ENCODE results near the gene GOSR2. TPM values are rescaled to one million over a fixed set of nuclear protein-coding genes. Genes with fewer than 3 reads are reported as not detected.
A peak's percentile ranks its signal among the peaks of the same experiment; 100 is the strongest.
"Not testable (repeated sequence)": the region's sequence is repeated elsewhere in the genome, so short reads cannot be mapped to it uniquely, and the experiment has no call there.

GOSR2 gene
- total RNA-seq, 1 donor from 2014 or later: 39.6 TPM

DNA sequence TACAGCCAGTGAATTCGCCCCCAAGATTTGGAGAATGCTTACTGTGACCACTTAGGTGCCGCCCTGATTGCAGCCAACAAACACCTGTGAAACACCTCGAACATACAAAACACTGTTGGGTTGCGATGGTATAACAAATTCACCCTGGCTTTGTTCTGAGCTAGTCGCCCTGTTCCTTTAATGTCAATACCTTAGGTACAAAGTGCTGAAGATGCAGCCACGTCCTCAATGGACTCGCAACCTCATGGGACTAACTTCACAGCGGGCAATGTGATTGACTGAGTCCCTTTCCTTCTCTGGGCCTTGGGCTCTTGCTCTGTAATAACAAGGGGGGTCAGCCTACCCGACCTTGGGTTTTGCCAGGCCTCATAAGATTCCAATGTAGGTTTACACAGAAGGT lies 28.9 kb upstream of the GOSR2 start:
- no peak for DNase-seq

DNA sequence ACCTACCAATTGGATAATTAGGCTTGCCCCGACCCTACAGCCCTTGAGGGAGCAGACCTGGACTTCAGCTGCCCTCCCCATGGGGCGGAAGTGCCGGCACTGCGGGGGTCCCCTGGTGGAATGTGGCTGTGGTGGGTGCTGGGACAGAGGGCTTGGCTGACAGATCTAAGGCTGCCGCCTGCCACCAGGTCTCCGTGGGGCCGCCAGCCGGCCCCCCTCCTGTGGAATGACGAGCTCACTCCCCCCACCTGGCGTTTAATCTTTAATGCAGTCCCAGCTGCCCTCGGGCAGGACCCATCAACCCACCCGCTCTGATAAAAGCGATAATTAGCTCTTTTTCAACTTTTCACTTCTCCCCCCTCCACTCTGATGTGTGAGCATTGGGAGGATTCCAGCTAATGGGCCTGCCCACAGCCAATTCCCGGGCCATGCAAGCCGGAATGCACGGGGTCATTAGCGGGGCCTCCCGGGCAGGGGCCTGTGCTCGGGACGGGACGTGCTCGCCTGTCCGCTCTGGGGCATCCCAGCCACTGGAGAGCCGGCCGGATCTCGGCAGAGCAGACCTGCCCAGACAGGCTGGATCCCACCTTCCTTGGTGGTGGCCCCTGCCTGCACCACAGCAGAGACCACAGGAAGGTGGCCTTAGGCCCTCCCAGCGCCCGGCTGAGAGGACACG lies 28.3 kb upstream of the GOSR2 start:
- DNase-seq: no peak

DNA sequence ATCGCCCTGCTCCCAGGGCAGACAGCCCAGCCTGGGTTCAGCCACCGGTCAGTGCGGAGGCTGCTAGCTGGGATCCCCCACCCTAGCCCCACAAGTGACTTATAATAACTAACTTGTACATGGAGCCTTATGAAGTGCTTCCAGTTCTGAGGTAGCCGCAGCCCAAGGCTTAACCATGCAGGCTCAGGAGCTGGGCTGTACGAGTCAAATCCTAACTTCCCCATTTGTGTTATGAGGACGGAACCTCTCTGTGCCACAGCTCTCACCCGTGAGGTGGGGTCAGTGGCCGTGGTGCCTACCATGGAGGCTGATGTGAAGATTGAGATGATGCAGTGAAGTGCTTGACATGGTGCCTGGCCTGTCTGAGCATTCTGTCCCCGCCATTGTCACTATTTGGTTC lies 27.8 kb upstream of the GOSR2 start:
- DNase-seq: no peak

DNA sequence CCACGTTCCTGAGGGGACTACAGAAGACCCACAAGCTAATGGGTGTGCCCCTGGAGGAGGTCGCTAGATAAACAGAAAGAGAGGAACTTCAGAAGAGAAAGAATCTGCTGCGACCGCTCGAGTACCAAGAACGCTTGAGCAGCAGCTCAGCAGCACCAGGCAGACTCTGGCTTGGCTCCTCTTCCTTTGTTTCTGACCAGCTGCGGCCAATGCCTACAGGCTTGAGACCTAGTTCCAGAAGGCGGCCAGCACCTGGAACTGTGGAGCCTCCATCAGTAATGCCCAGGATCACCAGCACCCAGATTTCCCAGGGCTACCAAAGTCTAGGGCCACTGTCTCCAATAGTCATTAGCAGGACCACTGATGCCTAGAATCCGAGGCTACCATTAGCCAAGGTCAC lies 26.0 kb upstream of the GOSR2 start:
- no peak for DNase-seq

DNA sequence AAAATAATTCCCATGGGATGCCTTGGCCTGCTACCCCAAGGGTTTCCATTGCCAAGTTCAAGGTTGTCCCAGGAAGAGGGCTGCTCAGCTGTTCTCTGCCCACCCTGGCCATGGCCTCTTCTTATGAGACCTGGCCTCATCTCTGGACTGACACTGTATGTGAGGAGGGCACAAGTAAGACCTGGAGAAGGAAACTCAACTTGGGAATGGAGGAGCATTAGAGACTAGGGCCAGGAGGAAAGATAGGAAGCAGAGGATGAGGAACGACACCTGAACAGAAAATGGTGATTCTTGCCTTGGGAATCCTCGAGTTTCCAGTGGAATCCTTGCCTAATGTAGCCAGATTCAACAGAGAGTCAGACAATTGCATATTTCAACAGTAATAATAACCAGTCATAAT lies 24.6 kb upstream of the GOSR2 start:
- DNase-seq: no peak

DNA sequence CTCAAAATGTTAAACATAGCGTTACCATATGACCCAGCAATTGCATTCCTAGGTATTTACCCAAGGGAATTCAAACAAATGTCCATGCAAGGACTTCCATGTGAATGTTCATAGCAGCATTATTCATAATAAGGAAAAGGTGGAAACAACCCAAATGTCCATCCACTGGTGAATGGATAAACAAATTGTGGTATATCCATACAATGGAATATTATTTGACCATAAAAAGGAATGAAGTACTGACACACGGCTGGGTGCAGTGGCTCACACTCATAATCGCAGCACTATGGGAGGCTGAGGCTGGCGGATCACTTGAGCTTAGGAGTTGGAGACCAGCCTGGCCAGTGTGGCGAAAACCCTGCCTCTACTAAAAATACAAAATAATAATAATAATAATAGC lies 24.1 kb upstream of the GOSR2 start:
- no peak for DNase-seq

DNA sequence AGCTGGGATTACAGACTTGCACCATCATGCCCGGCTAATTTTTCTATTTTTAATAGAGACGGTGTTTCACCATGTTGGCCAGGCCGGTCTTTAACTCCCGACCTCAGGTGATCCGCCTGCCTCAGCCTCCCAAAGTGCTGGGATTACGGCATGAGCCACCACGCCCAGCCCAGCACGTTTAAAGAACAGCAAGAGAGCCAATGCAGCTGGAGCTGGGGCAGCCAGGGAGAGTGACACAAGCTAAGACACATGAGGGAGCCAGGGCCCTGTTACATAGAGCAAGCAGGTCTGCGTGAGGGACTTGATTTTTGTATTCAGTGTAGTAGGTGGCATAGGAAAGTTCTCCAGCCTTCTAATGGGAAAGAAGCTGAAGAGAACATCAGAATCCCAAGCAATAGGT lies 21.7 kb upstream of the GOSR2 start:
- no peak for DNase-seq

DNA sequence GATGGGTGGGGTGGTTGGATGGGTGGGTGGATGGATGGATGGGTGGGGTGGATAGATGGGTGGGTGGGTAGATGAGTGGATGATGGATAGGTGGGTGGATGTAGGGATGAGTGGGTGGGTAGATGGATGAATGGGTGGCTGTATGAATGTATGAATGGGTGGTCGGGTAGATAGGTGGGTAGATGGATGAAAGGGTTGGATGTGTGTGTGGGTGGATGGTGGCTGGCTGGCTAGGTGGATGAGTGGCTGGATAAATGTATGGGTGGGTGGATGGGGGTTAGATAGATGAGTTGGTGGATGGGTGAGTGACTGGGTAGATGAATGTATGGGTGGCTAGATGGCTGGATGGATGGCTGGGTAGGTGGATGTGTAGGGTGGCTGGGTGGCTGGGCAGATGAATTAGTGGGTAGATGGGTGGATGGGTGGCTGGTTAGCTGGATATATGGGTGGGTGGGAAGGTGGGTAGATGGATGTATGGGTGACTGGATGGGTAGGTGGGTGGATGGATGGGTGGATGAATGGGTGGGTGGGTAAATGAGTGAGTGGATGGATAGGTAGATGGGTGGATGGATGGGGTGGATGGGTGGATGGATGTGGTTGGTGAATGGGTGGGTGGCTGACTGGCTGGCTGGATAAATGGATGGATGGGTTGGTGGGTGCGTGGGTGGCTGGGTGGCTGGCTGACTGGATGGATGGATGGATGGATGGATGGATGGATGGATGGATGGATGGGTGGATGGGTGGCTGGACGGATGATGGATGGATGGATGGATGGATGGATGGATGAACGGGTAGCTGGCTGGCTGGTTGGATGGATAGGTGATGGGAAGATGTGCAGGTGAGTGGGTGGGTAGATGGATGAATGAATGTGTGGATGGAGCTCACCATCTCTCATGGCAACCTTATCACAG lies 18.9 kb upstream of the GOSR2 start:
- DNase-seq: no peak

DNA sequence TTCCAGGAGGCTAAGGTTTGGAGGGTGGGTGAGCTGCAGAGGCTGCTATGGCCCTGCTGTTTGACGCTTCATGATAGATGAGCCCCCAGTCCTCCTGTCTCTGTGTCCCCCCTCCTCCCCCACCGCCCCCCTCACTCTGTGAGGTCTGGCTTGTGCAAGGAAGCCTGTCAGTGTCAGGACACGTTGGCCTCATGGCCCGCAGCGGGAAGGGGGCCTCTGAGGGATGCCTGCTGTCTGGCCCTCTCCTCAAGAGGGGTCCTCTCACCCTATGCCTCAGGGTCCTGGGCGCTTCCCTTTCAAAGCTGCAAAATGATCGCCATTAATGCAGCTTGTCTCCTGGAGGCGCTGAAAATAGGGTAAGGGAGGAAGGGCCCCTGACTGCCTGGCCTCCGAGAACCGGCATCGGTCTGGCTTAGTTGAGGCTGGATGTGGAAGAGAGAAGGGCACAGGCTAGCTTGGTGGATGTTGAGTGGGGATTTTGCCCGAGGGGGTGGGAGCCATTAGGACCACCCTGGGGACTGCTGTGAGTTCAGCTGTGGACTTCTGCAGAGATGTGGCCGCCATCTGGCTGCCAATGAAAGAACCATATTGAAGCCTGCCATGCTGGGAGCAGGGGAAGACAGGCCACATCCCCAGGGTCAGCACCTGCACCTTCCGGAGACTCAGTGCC lies 14.8 kb upstream of the GOSR2 start:
- DNase-seq: no peak

DNA sequence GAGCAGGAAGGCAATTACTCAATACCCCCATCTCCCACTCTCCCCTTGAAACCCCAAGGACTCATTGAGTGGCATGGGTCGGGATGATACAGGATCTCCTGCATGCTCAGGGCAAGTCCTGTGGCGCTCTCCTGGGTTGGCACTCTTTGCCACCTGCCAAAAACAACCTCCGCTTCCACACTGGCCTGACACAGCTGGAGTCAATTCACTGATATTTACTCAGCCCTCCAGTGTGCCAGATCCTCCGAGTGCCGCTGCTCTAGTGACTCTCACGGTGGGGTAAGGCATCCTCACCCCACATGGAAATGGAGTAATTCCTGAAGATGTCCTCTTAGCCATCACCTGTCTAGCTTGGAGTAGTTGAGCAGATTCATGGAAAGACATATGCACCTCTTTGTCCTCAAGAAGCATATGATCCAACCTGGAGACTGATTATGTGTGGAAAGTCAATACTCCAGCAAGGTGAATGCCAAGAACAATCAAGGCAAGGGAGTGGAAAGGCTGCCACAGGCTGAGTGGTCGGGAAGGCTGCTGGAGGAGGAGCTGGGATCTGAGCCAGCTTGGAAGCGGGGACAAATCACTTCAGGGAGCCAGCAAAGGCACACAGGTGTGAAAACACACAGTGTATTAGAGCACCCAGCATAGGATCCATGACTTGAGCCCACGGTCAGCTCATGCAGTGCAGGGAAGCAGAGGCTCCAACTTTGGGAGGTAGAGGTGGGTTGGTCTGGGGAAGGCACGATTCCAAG lies 12.6 kb upstream of the GOSR2 start:
- DNase-seq: no peak

DNA sequence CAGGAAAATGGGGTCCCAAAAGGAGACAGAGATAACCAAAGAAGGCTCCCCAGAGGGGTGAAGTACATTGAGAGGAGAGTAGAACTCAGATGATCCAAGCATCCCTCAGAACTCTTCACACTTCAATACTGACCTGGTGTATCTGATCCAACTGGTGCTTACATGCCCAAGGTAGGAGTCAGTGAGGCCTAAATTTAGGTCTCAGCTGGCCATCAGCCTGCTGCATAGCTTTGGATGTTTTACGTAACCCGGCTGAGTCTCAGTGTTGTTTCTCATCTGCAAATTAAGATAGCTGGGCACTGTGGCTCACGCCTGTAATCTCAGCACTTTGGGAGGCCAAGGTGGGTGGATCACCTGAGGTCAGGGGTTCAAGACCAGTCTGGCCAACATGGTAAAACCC lies 11.6 kb upstream of the GOSR2 start:
- DNase-seq: peak; percentile 13

DNA sequence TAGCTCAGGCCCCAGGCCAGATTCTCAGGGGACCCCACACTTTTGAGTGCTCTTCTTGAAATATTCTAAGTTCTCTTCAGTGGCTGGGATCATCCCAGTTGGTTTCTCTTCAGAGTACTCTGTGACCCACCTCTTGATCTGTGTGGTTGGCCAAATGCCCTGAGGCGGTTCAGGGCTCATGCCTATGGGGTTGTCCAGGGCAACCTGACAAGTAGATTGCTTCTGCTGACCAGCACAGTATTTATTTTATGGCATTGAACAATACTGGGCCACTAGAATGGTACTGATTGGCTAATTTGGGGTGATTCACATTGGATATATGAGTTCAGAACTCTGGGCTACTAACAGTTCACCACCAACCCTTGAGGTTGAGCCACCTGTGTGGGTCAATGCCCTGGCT lies 7.4 kb upstream of the GOSR2 start:
- no peak for DNase-seq

DNA sequence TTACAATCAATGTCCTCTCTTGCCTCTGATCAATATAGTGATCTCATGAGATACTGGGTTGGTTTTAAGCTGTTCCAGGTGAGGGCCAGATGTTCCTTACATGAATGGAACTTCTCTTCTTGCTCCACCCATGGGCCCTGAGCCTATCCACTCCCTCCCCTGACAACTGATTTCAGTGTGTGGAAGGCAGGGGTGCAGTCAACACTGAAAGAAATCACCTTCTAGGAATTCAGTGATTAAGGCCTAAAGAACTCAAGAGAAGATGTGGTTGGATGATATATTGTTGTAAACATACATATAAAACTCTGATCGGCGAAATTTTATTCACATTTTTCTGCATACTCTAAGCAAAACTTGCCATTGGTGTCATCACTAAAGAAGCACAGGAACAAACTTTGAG lies 6.7 kb upstream of the GOSR2 start:
- DNase-seq: no peak

DNA sequence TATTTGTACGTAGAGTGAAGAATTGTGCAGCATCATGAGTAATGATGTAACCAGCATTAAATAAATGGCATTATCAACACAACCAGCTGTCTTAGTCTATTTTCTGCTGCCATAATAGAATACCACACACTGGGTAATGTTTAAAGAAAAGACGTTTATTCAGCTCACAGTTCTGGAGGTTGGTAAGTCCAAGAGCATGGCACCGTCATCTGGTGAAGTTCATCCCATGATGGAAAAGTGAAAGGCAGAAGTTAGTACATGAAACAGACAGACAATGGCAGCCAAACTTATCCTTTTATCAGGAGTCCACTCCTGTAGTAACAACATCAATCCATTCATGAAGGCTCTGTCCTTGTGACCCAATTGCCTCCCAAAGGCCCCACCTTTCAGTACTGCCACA lies 6.3 kb upstream of the GOSR2 start:
- DNase-seq: no peak

DNA sequence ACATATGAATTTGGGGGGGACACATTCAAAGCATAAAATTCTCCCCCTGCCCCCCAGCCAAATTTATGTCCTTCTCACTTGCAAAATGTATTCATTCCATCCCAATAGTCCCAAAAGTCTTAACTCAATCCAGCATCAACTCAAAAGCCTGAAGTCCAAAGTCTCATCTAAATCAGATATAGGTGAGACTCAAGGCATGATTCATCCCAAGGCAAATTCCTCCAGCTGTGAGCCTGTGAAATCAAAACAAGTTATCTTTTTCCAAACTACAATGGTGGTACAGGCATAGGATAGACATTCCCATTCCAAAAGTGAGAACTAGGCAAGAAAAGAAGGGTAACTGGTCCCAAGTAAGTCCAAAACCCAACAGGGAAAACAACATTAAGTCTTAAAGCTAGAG lies 5.9 kb upstream of the GOSR2 start:
- no peak for DNase-seq

DNA sequence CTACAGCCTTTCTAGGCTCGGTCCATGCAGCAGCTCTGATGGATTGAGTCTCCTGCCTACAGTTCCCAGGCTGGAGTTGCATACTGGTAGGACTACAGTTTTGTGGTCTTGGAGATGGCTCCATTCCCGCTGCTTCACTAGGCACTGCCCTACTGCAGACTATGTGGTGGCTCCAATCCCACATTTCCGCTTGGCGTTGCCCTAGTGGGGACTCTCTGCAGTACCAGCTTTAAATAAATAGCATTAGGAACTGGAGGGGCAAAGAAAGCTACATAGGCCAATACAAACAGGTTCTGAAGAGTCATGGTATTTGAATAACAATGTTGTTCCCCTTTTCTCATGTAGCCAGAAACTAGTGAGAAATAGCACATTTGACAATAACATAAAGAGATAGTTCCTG lies 5.4 kb upstream of the GOSR2 start:
- DNase-seq: no peak

DNA sequence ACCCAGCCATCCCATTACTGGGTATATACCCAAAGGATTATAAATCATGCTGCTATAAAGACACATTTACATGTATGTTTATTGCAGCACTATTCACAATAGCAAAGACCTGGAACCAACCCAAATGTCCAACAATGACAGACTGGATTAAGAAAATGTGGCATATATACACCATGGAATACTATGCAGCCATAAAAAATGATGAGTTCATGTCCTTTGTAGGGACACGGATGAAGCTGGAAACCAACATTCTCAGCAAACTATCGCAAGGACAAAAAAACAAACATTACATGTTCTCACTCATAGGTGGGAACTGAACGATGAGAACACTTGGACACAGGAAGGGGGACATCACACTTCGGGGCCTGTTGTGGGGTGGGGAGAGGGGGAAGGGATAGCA lies 998 bp upstream of the GOSR2 start:
- not testable (repeated sequence) for DNase-seq

DNA sequence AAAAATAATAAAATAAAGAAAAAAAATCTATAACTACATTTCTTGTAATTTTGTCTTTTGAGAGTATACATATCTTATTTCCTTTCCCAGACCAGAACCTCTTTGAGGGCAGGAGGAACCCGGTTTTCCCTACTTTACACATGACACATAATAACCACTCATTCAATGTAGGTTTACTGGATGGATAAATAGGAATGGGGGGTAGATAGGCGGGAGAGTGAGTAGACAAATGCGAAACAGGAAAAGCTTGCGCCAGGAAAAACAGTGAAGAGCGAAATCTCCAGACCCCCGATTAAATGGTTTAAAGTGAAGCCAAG lies 515 bp upstream of the GOSR2 start:
- no peak for DNase-seq

DNA sequence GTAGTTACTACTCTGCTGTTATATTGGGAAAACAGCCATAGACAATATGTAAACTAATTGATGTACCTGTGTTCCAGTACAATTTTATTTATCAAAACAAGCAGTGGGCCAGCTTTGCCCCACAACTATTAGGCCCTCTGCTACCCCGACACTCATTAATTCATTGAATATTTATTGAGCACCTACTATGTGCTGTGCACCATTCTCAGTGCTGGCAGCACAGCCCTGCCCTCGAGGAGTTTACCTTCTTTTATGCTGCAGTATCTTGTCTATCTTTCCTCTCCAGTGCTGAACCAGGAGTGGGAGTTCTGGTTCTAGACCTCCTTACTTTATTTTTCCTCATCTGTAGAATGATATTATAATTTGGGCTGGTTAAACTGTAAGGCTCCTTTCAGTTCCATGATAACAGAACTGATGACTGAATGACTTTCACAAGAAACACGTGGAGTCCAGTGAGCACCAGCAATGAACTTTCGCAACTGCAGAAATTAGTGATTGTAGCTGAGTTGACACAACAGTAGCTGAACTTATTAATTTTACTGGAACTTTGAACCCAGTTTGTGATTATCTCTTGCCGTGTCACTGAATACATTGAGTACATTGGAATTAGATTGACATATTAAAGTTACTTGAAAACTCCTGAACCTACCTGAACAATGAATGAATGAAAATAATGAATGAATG lies 2.4 kb downstream of the GOSR2 start:
- DNase-seq: no peak

DNA sequence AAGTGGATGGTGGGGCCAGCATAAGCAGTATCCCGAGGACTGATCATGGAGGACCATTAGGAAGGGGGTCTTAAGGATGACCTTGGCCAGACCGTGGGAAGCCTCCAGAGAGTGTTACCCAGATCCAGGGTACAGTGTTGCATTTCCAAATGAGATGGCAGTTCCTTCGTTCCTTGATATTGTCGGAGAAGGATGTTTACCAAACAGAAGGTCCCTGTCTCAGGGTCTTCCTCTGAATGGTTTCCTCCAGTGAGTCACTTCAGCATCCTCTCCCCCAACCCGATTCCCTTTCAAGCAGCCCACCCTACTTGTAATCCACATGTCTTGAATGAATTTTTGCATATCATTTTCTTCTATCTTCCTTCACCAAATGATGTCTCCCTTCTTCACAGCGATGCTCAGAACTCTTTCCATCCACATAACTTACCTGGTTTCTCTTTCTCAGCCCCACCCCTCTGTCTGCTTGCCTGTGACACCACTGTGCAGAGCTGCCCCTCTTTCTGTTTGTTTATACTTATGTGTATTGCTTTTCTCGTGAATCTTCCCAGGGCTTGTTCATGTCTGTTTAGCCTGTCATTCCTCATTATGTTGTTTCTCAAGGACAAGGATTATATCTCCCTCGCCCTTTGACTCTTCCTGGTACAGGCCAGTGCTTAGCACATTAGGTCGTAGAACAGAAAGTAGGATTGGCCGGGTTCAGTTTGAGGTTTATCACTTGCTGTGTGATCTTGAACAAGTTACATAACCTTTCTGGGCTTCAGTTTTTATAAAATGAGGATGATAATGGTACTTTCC lies 5.7 kb downstream of the GOSR2 start:
- no peak for DNase-seq

DNA sequence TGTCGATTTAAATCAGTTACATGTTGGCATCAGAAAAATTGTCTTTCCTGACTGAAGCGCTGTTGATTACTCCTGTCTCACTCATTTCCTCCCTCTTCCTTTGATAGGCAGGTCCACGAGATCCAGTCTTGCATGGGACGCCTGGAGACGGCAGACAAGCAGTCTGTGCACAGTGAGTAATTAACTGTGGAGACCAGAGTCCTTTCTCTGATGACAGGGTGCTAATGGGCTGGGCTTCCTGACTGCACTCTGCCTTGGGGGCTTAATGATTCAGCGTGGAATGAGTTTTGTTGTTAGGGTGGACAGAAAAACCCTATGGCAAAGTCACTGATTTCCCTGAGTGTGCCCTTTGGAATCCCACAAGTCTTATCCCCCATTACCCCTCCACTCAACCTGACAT lies 6.5 kb downstream of the GOSR2 start:
- no peak for DNase-seq
